Measurements from ENCODE around the gene VWA8. TPM values are rescaled to one million over a fixed set of nuclear protein-coding genes. Genes with fewer than 3 reads are reported as not detected.

VWA8 gene
- total RNA-seq, 6 experiments from 2014 or later = 11.3 to 14.7 (median 13.8) TPM

DNA sequence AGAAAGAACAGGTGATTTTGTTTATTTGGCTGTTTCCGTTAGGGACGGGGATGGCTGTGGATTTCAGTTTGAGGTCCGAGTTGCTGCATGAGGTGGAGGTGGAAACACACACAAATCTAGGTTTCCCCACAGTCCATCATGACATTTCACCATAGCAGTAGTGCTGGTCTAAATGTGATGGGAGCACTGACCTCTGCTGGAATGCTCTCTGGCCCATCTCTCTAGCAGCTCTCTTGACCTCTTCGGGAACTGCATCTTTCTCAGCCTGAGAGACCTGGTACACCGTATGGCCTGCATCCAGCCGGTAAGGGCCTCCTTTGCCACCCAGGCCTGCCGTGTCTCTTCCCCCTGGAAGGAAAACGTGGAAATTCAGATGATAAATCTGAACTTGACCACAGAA is 349.5 kb downstream of the VWA8 start:
- H3K27me3 Mint-ChIP-seq (ENCODE audit: insufficient read depth) = peaks cover 4% of the 10 kb centered on the region
- 0 out of 2 replicates have a peak overlapping the region, but pooled peaks have one; percentile 82 for H3K27ac Mint-ChIP-seq
- H3K4me1 Mint-ChIP-seq (ENCODE audit: low read depth) = peaks cover 64% of the 10 kb centered on the region
- DNase-seq = no peak
- TF ChIP-seq CTCF (IDR thresholded peaks at IDR 0.05) = no peak
- no peak overlapping the region for H3K4me3 Mint-ChIP-seq
- H3K9me3 Mint-ChIP-seq = no peaks in the 10 kb centered on the region
- peaks cover 17% of the 10 kb centered on the region for H3K36me3 Mint-ChIP-seq (ENCODE audit: low read depth)

- Mint-ChIP-seq H3K27me3 (ENCODE audit: insufficient read depth) (peaks cover 4% of the 10 kb centered on the region), H3K4me3 (no peak overlapping the region; the same call in 1 of the 2 replicates), H3K27ac (peak overlapping the region; percentile 82), H3K4me1 (ENCODE audit: low read depth) (peaks cover 54% of the 10 kb centered on the region), H3K9me3 (no peaks in the 10 kb centered on the region), H3K36me3 (ENCODE audit: low read depth) (peaks cover 17% of the 10 kb centered on the region)
- DNase-seq = peak; percentile 69
- no peak for TF ChIP-seq CTCF (IDR thresholded peaks at IDR 0.05)
Measured at GRCh38 chr13:41610404-41610803, 350.5 kb downstream of the VWA8 start.

DNA sequence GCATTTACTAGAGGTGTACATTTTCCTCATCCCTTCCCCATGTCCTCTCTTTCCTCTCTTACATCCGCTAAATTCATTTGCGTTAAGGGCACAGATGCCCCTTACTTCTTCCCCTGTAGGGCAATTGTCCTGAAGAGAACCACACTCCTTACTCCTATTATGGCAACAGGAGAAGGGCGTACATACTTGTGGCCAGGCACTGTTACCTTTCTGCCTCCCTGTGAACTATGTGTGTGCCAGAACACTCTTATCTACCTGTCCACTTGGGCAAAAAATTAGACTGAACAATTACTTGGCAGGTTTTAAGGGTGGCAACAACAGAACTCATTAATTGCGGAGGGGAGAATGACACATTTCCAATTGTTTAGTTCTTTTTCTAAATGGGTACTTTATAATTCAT is 351.1 kb downstream of the VWA8 start:
- no peak for TF ChIP-seq CTCF (IDR thresholded peaks at IDR 0.05)
- Mint-ChIP-seq H3K36me3 (ENCODE audit: low read depth) (peaks cover 20% of the 10 kb centered on the region), H3K4me3 (no peak overlapping the region)

GRCh38 chr13:41608839-41609177 is 352.1 kb downstream of the VWA8 start:
- H3K9me3 Mint-ChIP-seq = no peaks in the 10 kb centered on the region
- no peak for TF ChIP-seq CTCF (IDR thresholded peaks at IDR 0.05)
- no peak overlapping the region for H3K4me3 Mint-ChIP-seq
- H3K4me1 Mint-ChIP-seq (ENCODE audit: low read depth) = peaks cover 42% of the 10 kb centered on the region
- no peak overlapping the region for H3K27ac Mint-ChIP-seq
- H3K27me3 Mint-ChIP-seq (ENCODE audit: insufficient read depth) = peaks cover 2% of the 10 kb centered on the region; the same call in 1 of the 2 replicates
- peak; percentile 12 for DNase-seq
- peaks cover 24% of the 10 kb centered on the region for H3K36me3 Mint-ChIP-seq (ENCODE audit: low read depth)

More for the DNA sequence above, 351.1 kb downstream of the VWA8 start:
- Mint-ChIP-seq H3K9me3 (no peaks in the 10 kb centered on the region), H3K4me1 (ENCODE audit: low read depth) (peaks cover 48% of the 10 kb centered on the region), H3K27me3 (ENCODE audit: insufficient read depth) (peaks cover 4% of the 10 kb centered on the region), H3K27ac (peak overlapping the region; percentile 82)
- DNase-seq = no peak

DNA sequence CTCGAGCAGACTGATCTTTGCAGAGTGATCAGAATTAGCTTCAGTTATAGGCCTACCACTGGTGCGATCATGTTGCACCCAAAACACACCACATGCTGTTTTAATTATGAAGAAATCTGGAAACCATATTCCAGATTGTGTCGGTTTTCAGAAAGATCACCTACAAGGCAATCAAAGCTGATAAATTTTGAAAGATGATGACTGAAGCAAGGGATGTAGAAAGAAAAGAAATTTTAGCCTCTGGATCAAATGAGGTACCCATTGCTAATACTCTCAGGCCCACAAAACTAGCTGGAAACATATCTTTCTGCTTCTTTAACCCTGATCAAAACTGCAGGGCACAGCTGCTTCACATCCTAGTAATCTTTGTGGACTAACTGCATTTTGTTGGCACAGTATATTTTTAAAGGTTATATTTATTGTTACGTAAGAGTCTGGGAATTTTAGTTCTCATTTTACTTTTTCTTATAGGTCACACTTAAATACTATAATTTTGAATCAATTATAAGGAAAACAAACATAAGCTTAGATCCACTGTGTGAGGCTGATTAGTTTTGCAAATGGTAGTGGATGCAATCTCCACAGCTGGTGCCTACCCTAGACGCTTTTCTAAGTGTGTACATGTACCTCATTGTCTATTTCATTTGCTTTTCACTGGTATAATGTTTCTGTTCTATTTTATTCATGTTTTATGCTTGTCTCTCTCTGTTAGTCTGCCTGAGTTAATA is 352.6 kb downstream of the VWA8 start:
- H3K4me3 Mint-ChIP-seq = no peak overlapping the region
- no peak for TF ChIP-seq CTCF (IDR thresholded peaks at IDR 0.05)
- H3K27me3 Mint-ChIP-seq (ENCODE audit: insufficient read depth) = peaks cover 2% of the 10 kb centered on the region; the same call in 1 of the 2 replicates
- peaks cover 25% of the 10 kb centered on the region for H3K36me3 Mint-ChIP-seq (ENCODE audit: low read depth)
- H3K27ac Mint-ChIP-seq = no peak overlapping the region
- DNase-seq = no peak
- H3K9me3 Mint-ChIP-seq = no peaks in the 10 kb centered on the region
- H3K4me1 Mint-ChIP-seq (ENCODE audit: low read depth) = peaks cover 42% of the 10 kb centered on the region
